Lower lobe of right lung (tissue), 2 donors: ENCODE results near the gene AICDA. TPM values are rescaled to one million over a fixed set of nuclear protein-coding genes. Genes with fewer than 3 reads are reported as not detected.

Source experiments
- ATAC-seq, 2 donors: fragments of 200-7000 bp; cut with Tn5 transposase; one replicate each; pipeline ENCODE4 v1.9.1; 2020 to 2022; ENCODE audit warnings: mild to moderate bottlenecking in 2 of 2, moderate library complexity in 2 of 2
- DNase-seq: peaks from one replicate; pipeline ENCODE4 v3.0.0-alpha.2; 2020
- H3K27ac ChIP-seq: fragments of 200-600 bp; one replicate; pipeline ENCODE4 v1.8.0; 2022
- H3K27me3 ChIP-seq: fragments of 200-600 bp; one replicate; pipeline ENCODE4 v1.8.0; 2022; ENCODE audit warnings: low read depth
- H3K36me3 ChIP-seq: fragments of 200-600 bp; one replicate; pipeline ENCODE4 v1.8.0; 2022; ENCODE audit warnings: mild to moderate bottlenecking
- H3K4me1 ChIP-seq: fragments of 200-600 bp; one replicate; pipeline ENCODE4 v1.8.0; 2022
- H3K4me3 ChIP-seq: fragments of 200-600 bp; one replicate; pipeline ENCODE4 v1.8.0; 2022; ENCODE audit warnings: mild to moderate bottlenecking
- H3K9me3 ChIP-seq: fragments of 200-600 bp; one replicate; pipeline ENCODE4 v1.8.0; 2022
- intact Hi-C: fragments of 100-400 bp; cut with DNase I; formaldehyde crosslinking; loops from one replicate; pipeline ENCODE4 v1.11.0; 2022
- total RNA-seq: library from RNA; stranded (reverse); fragmentation: NEBNext Ultra II Directional; extraction: Animal tissue kit (Norgen Biotek cat#: 25700); gene quantifications from one replicate; pipeline ENCODE4 v1.2.1, GENCODE V29; 2021
- TF ChIP-seq, protein P1 (sequence below): fragments of 200-600 bp; IDR thresholded peaks from one replicate; pipeline ENCODE4 v1.8.0; 2022; ENCODE audit warnings: antibody characterized with exemption, mild to moderate bottlenecking
- donor health status: DM: no; HTN: yes; CAD: no; lungs with severe emphysema.

The AICDA gene
- total RNA-seq, 1 donor from 2014 or later = 0.77 TPM

DNA sequence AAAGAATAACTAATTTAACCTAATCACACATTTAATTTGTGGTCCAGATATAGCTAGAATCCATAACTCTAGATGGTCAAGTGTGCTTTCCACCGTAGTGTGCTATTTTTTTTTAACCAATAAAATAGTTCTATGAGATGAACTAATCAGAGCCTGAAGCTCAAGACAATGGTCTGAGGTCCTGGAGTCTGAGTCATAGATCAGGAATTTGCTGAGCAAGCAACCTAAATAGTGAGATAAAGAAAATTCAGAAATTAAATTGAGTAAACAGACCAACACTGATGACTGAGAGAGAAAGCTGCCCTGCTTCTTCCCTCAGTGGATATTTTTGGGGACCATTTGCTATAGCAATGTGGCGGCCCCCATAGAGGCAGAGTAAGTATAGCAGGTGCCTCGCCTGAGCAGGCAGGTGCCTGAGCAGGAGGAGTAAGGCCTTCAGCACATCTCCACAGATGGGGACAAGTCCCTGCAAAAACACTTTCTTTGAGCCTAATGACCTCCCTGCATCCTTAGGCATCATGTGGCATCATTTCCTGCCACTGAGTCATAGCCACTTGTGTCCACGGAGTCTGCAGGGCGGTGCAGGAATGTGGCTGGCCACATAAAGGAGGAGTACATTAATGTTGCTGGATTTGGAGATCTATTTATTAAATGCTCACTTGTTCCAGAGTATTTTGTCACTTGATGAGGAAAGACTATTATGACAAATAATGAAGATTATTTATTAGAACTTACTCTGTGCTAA lies 58.0 kb downstream of the AICDA start:
- no peaks in the 10 kb centered on the region for H3K9me3 ChIP-seq
- no peak overlapping the region for H3K4me3 ChIP-seq
- no peaks in the 10 kb centered on the region for H3K27me3 ChIP-seq
- DNase-seq (no peak), ATAC-seq (no peak)
- TF ChIP-seq, protein P1, sequence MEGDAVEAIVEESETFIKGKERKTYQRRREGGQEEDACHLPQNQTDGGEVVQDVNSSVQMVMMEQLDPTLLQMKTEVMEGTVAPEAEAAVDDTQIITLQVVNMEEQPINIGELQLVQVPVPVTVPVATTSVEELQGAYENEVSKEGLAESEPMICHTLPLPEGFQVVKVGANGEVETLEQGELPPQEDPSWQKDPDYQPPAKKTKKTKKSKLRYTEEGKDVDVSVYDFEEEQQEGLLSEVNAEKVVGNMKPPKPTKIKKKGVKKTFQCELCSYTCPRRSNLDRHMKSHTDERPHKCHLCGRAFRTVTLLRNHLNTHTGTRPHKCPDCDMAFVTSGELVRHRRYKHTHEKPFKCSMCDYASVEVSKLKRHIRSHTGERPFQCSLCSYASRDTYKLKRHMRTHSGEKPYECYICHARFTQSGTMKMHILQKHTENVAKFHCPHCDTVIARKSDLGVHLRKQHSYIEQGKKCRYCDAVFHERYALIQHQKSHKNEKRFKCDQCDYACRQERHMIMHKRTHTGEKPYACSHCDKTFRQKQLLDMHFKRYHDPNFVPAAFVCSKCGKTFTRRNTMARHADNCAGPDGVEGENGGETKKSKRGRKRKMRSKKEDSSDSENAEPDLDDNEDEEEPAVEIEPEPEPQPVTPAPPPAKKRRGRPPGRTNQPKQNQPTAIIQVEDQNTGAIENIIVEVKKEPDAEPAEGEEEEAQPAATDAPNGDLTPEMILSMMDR = no peak
- intact Hi-C loops = no loop called here
- no peaks in the 10 kb centered on the region for H3K36me3 ChIP-seq
- no peaks in the 10 kb centered on the region for H3K4me1 ChIP-seq
- no peak overlapping the region for H3K27ac ChIP-seq

DNA sequence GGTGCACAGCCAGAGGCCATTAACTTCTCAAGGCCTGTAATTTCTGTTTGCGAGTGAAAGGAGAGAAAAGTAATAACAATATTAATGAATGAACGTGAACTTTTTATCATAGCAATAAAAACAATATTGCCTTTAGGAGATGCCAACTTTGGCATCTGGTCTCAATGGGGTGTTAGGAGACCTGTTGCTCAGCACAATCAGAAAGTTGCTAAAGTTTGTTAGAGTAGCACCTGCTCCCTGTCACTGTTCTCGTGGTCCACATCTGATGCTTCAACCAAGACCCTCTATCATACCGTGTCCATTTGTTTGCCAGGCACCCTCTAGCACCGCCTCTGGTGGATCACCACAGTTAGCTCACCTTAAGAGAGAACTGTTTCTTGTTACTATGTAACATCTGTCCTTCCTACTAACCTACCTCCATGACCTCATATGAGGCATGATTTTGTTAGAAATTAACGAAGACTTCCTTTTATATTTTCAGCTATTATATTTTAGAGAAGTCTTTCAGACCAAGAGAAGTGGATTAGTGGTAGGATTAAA lies 59.5 kb downstream of the AICDA start:
- Histone ChIP-seq H3K4me3 (no peak overlapping the region), H3K27ac (no peak overlapping the region), H3K27me3 (no peaks in the 10 kb centered on the region), H3K4me1 (no peaks in the 10 kb centered on the region), H3K9me3 (no peaks in the 10 kb centered on the region), H3K36me3 (no peaks in the 10 kb centered on the region)
- ATAC-seq = no peak
- TF ChIP-seq, protein P1 = no peak
- DNase-seq = no peak
- intact Hi-C loops = no loop called here

Other genes with a start within 250 kb of the AICDA start
- gene CLEC6A, start 156.9 kb downstream of the AICDA start, total RNA-seq = 3.4 TPM
- gene CLEC4D, start 99.4 kb downstream of the AICDA start, total RNA-seq = 1.4 TPM
- gene CLEC4E, start 72.0 kb downstream of the AICDA start, total RNA-seq = 21.5 TPM
- 50.2 TPM for gene MFAP5, start 50.0 kb upstream of the AICDA start, total RNA-seq
- 30.5 TPM for gene RIMKLB, start 85.1 kb upstream of the AICDA start, total RNA-seq
- gene A2ML1, start 209.8 kb upstream of the AICDA start, total RNA-seq = not detected